SK-N-MC (cell line): ENCODE results near the gene PHF14.
"Not testable (repeated sequence)": the region's sequence is repeated elsewhere in the genome, so short reads cannot be mapped to it uniquely, and the experiment has no call there.

Experiments used
- EZH2 ChIP-seq: fragments of 200-600 bp; sonication (generic); IDR thresholded peaks from one replicate; pipeline ENCODE4 v1.6.1; 2017; ENCODE audit warnings: antibody characterized with exemption
- POLR2AphosphoS5 ChIP-seq: IDR thresholded peaks from 2 replicates; pipeline ENCODE4 v1.6.1; 2012; ENCODE audit warnings: mild to moderate bottlenecking, low read depth, low read length, borderline replicate concordance

DNA sequence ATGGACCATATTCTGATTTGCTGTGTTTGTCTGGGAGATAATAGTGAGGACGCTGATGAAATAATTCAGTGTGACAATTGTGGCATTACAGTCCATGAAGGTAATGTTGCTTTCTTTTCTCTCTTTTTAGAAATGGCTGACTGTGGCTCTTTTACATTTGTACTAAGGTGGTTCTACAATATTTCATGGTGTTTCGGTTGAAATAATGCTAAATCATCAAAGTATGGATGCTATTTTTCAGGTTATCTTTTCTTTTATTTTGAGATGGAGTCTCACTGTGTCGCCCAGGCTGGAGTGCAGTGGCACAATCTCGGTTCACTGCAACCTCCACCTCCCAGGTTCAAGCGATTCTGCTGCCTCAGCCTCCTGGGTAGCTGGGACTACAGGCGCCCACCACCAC, 17.1 kb downstream of the PHF14 start:
- not testable (repeated sequence) for TF ChIP-seq POLR2AphosphoS5, EZH2
